Measurements from ENCODE around the gene RNPC3. TPM values are rescaled to one million over a fixed set of nuclear protein-coding genes. Genes with fewer than 3 reads are reported as not detected.

The RNPC3 gene
- total and polyA plus RNA-seq, 9 of the 15 experiments (the other 6 are each of a cell fraction or from before 2014, with no cell fraction given), result 5.4 to 31.4 (median 17.1) TPM

GRCh38 chr1:103516693-103517092 is 8.8 kb upstream of the RNPC3 start (continued):
- TF ChIP-seq TSHZ1 (CRISPR knock-in tag; IDR thresholded peaks at IDR 0.05) (no peak), MAX (CRISPR knock-in tag; IDR thresholded peaks at IDR 0.05) (no peak)
- TF ChIP-seq, protein P1, sequence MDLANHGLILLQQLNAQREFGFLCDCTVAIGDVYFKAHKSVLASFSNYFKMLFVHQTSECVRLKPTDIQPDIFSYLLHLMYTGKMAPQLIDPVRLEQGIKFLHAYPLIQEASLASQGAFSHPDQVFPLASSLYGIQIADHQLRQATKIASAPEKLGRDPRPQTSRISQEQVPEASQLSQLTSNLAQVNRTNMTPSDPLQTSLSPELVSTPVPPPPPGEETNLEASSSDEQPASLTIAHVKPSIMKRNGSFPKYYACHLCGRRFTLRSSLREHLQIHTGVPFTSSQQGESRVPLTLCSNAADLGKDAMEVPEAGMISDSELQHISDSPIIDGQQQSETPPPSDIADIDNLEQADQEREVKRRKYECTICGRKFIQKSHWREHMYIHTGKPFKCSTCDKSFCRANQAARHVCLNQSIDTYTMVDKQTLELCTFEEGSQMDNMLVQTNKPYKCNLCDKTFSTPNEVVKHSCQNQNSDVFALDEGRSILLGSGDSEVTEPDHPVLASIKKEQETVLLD (IDR thresholded peaks at IDR 0.05), result no peak

DNA sequence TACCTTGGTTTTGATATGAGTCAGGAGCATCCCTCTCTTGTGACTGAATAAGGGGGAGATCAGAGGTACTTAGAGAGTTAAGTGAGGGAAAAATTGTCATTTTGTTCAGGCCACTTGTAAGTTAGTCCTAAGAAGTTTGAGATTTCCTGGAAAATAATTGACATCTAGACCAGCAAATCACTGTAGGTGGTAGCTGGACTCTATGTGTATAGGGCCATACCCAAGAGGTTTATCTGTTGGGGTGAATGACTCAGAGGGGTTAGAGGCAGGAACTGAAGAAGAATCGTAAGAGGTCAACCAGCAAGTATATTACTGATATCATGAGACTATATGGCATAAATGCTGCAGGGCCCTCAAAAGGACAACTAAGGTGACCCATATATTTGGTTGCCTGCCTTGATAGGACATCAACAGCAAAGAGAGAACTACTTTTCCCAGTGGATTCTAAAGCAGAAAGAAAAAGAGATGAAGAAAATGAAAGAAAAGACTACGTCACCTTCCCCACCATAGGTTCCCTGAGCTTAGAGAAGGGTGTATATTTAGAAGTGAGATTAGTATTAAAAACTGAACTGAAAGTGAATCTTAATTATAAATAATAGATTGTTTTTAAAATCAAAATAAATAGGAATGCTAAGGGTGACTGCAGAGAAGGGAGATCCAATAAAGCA is 8.0 kb upstream of the RNPC3 start:
- no peaks in the 10 kb centered on the region for H4K20me1 ChIP-seq (replicated peaks; ENCODE audit: control insufficient read depth, insufficient read depth, low read length)
- FAIRE-seq, result no peak
- ChIA-PET POLR2A (interaction anchor here (0.7 kb wide), 1 partner anchor 297 kb away, joined by 3 read pairs; no protein-coding TSS in a partner anchor), CTCF (ENCODE audit: low intra/inter-chr PET ratio) (no interaction called here)
- peak in 1 of 4 experiments; percentile 7 for DNase-seq (ENCODE audit: extremely low read depth in 1 of 4, low spot score in 3 of 4)
- H3K4me2 ChIP-seq (ENCODE audit: insufficient read depth, low read length), result no peak overlapping the region
- H3K9ac ChIP-seq (ENCODE audit: insufficient read depth in 1 of 2, low read depth in 2 of 2, low read length in 2 of 2), result no peak overlapping the region
- H3K36me3 ChIP-seq (ENCODE audit: control insufficient read depth, insufficient read depth, low read length), result no peaks in the 10 kb centered on the region
- H3K79me2 ChIP-seq (ENCODE audit: control insufficient read depth, insufficient read depth, low read length), result no peaks in the 10 kb centered on the region
- 29% methylated on average over 2 of the region's 2 CpGs for WGBS (ENCODE audit: insufficient coverage, low coverage, missing lambda C conversion rate)
- H3K27ac ChIP-seq (ENCODE audit: extremely low read depth, low read depth, low read length), result no peak overlapping the region
- in situ Hi-C loops (cut with MboI) (no loop called here), intact Hi-C loops (cut with micrococcal nuclease) (loop anchor here (10.0 kb wide), 1 partner anchor 413 kb away; the partner anchor contains the start of gene COL11A1)
- H3K27me3 ChIP-seq (ENCODE audit: control insufficient read depth in 2 of 2, insufficient read depth in 2 of 2, low read length in 2 of 2), result no peaks in the 10 kb centered on the region
- H2AFZ ChIP-seq (ENCODE audit: low read depth, low read length), result no peak overlapping the region
- H3K4me3 ChIP-seq, result no peak overlapping the region
- no peaks in the 10 kb centered on the region for H3K9me3 ChIP-seq (replicated peaks; ENCODE audit: control insufficient read depth, insufficient read depth, low read depth, low read length)
- TF ChIP-seq GABPA (tag; conservative IDR thresholded peaks at IDR 0.05; ENCODE audit: low read depth) (no peak), PKNOX1 (IDR thresholded peaks at IDR 0.05) (0 out of 2 replicates have a peak, but pooled peaks have one; percentile 9)
- H3K4me1 ChIP-seq (replicated peaks in 1 of 2; ENCODE audit: control insufficient read depth in 2 of 2, insufficient read depth in 2 of 2, low read length in 2 of 2), result no peaks in the 10 kb centered on the region
- BruUV-seq (replicated peaks), result no TSS peak
- no peaks in the 10 kb centered on the region for H3K9me1 ChIP-seq (ENCODE audit: control insufficient read depth, insufficient read depth, low read length)
- no peak for ATAC-seq
